ENCODE data around the gene FARSB.

FARSB gene

DNA sequence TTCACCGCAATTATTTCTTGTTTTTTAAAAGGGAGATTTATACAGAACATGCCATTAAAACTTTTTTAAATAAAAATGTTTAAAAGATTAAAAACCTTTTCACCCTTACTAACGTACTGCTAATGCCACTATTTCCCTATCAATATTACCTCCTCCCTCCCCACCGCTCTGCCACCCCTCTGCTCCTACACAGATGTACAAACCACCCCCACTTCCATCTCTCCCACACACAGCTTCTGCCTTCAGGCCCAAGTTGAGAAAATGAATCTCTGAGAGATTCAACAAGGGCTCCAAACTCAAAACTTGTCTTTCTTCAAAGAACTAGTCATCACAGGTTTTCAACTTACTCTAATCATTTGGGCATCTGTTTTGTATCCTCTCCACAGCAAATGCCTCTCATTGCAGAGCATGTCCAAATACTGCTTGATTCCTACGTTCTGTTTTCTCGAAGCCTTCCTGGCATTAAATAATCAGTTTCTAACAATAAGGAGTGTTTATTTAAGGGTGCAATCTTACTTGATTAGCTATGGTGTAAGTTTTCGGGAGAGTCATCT lies 32.1 kb downstream of the FARSB start:
- TF ChIP-seq, protein P1, sequence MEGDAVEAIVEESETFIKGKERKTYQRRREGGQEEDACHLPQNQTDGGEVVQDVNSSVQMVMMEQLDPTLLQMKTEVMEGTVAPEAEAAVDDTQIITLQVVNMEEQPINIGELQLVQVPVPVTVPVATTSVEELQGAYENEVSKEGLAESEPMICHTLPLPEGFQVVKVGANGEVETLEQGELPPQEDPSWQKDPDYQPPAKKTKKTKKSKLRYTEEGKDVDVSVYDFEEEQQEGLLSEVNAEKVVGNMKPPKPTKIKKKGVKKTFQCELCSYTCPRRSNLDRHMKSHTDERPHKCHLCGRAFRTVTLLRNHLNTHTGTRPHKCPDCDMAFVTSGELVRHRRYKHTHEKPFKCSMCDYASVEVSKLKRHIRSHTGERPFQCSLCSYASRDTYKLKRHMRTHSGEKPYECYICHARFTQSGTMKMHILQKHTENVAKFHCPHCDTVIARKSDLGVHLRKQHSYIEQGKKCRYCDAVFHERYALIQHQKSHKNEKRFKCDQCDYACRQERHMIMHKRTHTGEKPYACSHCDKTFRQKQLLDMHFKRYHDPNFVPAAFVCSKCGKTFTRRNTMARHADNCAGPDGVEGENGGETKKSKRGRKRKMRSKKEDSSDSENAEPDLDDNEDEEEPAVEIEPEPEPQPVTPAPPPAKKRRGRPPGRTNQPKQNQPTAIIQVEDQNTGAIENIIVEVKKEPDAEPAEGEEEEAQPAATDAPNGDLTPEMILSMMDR (IDR thresholded peaks at IDR 0.05; ENCODE audit: low read depth, low read length, missing control alignments): no peak
- H3K4me3 ChIP-seq (replicated peaks; ENCODE audit: low read depth, low read length): no peak overlapping the region
- DNase-seq (ENCODE audit: extremely low read depth, low read depth): no peak

DNA sequence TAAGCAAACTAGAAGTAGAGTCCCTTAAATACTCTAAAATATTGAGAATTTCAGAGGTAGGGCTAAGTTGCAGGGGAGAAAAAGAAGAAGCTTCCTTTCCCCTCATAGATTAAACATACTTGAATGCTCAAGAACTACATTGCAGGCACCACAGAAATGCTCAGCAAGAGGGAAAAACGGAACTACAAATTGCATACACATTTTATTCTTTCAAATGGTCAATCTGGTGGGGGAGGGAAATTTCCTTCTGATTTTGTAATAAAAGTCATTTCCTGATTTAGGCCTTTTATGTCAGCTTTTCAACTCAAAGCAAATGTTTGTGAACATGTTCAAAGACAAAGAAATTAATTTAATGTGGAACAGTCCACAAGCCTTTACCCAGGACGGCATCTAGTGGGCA lies 33.0 kb downstream of the FARSB start:
- no peak for DNase-seq (ENCODE audit: extremely low read depth, low read depth)
- TF ChIP-seq, protein P1 (IDR thresholded peaks at IDR 0.05; ENCODE audit: low read depth, low read length, missing control alignments): no peak
- H3K4me3 ChIP-seq (replicated peaks; ENCODE audit: low read depth, low read length): no peak overlapping the region

DNA sequence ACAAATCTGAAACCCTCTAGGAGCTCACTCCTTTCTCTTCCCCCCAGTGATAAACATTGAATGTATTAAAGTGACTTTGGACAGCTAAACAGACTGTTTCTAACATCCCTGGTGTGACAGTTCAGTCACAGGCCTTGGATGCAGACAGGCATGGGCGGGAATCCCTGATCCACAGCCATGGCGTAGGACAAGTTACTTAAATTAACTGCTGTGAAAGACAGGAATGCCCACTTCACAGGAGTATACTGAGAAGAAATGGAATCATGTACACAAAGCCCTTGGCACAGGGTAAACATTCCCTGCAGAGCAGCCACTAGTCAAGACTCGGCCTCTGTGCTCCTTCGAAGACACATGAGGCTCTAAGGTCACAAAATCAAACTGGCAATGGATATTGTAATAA lies 34.0 kb downstream of the FARSB start:
- TF ChIP-seq, protein P1 (IDR thresholded peaks at IDR 0.05; ENCODE audit: low read depth, low read length, missing control alignments): no peak
- DNase-seq (ENCODE audit: extremely low read depth, low read depth): no peak
- H3K4me3 ChIP-seq (replicated peaks; ENCODE audit: low read depth, low read length): no peak overlapping the region

DNA sequence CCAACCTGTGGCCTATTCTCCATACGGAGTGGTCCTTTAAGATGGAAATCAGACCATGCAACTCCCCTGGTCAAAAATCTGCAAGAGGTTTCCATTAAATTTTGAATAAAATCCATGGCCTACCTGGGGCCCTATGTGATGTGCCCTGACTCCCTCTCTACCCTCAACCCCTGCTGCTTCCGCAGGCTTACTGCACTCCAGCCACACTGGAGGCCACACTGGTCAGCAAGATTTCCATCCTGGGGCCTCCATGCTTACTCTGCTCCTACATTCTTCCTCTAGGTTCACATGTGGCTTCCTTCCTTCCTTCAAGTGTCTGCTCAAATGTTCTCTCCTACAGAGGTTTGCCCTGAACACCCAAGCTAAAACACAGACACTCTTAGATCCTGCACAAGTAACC lies 40.6 kb downstream of the FARSB start:
- no peak for DNase-seq (ENCODE audit: extremely low read depth, low read depth)
- no peak overlapping the region for H3K4me3 ChIP-seq (replicated peaks; ENCODE audit: low read depth, low read length)
- TF ChIP-seq, protein P1 (IDR thresholded peaks at IDR 0.05; ENCODE audit: low read depth, low read length, missing control alignments): no peak

DNA sequence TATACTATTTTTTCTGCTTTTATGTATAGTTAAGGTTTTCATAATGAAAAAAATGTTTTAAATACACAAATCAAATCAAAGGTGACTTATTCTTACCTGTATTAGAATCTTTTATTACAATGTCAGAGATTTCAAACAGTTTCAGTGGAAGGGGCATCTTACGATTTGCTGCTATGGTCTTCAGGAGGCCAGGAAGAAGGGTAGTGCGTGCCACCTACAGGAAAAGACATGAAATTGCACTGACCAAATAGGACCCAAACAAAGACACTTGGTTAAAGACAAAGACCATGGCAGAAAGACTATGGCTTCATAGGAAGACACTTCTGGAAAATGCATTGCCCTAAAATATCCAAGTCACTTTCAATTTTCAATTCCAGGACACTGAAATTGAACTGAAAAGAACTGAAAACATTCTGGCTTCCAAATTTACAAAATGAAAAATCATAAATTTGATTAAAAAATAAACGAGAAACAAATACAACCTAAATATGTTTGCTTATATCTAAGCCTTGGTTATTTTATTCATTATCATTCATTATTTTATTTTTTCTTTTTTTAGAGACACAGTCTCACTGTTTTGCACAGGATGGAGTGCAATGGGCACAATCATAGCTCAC lies 42.1 kb downstream of the FARSB start:
- peak; percentile 22 for DNase-seq (ENCODE audit: extremely low read depth, low read depth)
- TF ChIP-seq, protein P1 (IDR thresholded peaks at IDR 0.05; ENCODE audit: low read depth, low read length, missing control alignments): peak; percentile 72
- H3K4me3 ChIP-seq (replicated peaks; ENCODE audit: low read depth, low read length): no peak overlapping the region

DNA sequence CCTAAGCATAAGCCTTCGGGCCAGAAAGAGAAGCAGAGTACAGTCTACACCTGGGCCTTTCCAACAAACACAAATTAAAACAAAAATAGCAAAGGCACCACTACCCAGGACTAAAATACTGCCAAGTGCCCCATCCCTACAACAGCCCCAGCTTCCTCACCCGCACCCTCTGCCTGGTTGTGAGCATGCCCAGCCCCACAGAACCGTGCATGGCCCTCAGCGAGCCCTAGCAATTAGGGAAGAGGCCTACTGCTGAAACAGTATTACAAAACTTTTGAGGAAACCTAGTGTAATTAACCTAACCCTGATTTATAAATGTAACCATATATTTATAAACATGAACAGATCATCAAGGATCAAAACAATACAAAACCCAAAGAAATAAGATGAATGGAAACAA lies 44.2 kb downstream of the FARSB start:
- TF ChIP-seq, protein P1 (IDR thresholded peaks at IDR 0.05; ENCODE audit: low read depth, low read length, missing control alignments): no peak
- DNase-seq (ENCODE audit: extremely low read depth, low read depth): no peak
- H3K4me3 ChIP-seq (replicated peaks; ENCODE audit: low read depth, low read length): no peak overlapping the region

DNA sequence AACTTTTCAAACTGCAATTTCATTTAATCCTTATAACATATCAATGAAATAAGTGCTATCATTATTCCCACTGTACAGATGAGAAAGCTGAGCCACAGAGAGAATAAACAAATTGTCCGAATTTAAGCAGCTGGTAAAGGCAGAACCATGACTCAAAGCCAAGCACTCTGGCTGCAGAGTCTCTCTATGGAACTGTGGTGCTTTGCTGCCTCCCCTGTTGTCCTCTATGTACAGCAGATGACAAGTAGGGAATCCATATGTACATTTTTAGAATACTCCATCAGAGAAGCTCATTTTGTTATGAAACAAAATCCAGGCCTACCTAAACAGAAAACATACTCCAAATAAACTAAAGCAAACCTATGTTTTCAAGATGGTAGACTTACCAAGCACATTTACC lies 45.1 kb downstream of the FARSB start:
- TF ChIP-seq, protein P1 (IDR thresholded peaks at IDR 0.05; ENCODE audit: low read depth, low read length, missing control alignments): no peak
- peak; percentile 4 for DNase-seq (ENCODE audit: extremely low read depth, low read depth)

More for the DNA sequence above, 45.1 kb downstream of the FARSB start:
- no peak overlapping the region for H3K4me3 ChIP-seq (replicated peaks; ENCODE audit: low read depth, low read length)

Data from HFF-Myc (cell line).